GM12878 (cell line): ENCODE results near the gene PPP6C. TPM values are rescaled to one million over a fixed set of nuclear protein-coding genes. Genes with fewer than 3 reads are reported as not detected.

Experiments used
- ATAC-seq: fragments of 200-7000 bp; cut with Tn5 transposase; 3 replicates; pipeline ENCODE4 v1.9.1; 2020; ENCODE audit warnings: mild to moderate bottlenecking, moderate library complexity
- BruUV-seq: library from RNA; stranded (reverse); fragments of 400-500 nt; replicated peaks from 2 replicates; lab custom pipeline; 2021; lab: Mats Ljungman, UMichigan
- CTCF ChIA-PET: fragments of 300-600 bp; sonication (Branson Sonifier 250); formaldehyde crosslinking; extraction: SDS; loops from one replicate; lab custom pipeline; 2021; ENCODE audit warnings: inconsistent platforms; lab: Yijun Ruan, JAX
- POLR2A ChIA-PET: fragments of 350-600 bp; formaldehyde crosslinking; extraction: SDS; loops from one replicate; lab custom pipeline; 2021; ENCODE audit warnings: inconsistent platforms; lab: Charles Lee
- RAD21 ChIA-PET: fragments of 300-600 bp; sonication (Branson Sonifier 250); formaldehyde crosslinking; loops from one replicate; lab custom pipeline; 2023; ENCODE audit warnings: antibody characterized with exemption; ENCODE audit not compliant: unreplicated experiment; lab: Charles Lee
- SMC1A ChIA-PET: fragments of 300-600 bp; sonication (Branson Sonifier 250); formaldehyde crosslinking; loops from one replicate; lab custom pipeline; 2023; ENCODE audit not compliant: unreplicated experiment, uncharacterized antibody; lab: Charles Lee
- DNase-seq: peaks from one replicate; pipeline ENCODE4 v3.0.0-alpha.2; 2011; ENCODE audit warnings: low read depth, low spot score
- FAIRE-seq: peaks from 3 replicates; lab custom pipeline; 2011; peaks lifted over from hg19 to GRCh38; lab: Jason Lieb, UNC
- H2AFZ ChIP-seq: 2 replicates; pipeline ENCODE4 v1.6.0; 2011; ENCODE audit warnings: low read depth, low read length, control low read depth; ENCODE audit not compliant: control insufficient read depth
- H3K27ac ChIP-seq: 2 replicates; pipeline ENCODE4 v1.5.1; 2011; ENCODE audit warnings: control low read depth; ENCODE audit not compliant: control insufficient read depth, insufficient read depth
- H3K27me3 ChIP-seq, 2 experiments: replicated peaks in 1 of 2; 2 replicates each; pipeline versions ENCODE4 v1.6.0 to v1.6.1; 2011; ENCODE audit warnings: low read length in 1 of 2; ENCODE audit not compliant: control insufficient read depth in 2 of 2, insufficient read depth in 2 of 2
- H3K36me3 ChIP-seq, 2 experiments: 2 replicates each; pipeline ENCODE4 v1.5.1; 2011; ENCODE audit warnings: low read length in 1 of 2; ENCODE audit not compliant: control insufficient read depth in 2 of 2, insufficient read depth in 2 of 2
- H3K4me1 ChIP-seq: 2 replicates; pipeline ENCODE4 v1.6.1; 2011; ENCODE audit warnings: mild to moderate bottlenecking, low read length, moderate library complexity, mixed read lengths; ENCODE audit not compliant: control insufficient read depth, insufficient read depth
- H3K4me2 ChIP-seq: 2 replicates; pipeline ENCODE4 v1.6.0; 2011; ENCODE audit warnings: control low read depth; ENCODE audit not compliant: control insufficient read depth, insufficient read depth
- H3K4me3 ChIP-seq: fragments of 200-600 bp; sonication (generic); 2 replicates; pipeline ENCODE4 v1.5.1; 2016
- H3K79me2 ChIP-seq: 2 replicates; pipeline ENCODE4 v1.6.0; 2011; ENCODE audit warnings: low read length; ENCODE audit not compliant: control insufficient read depth, insufficient read depth
- H3K9ac ChIP-seq: 2 replicates; pipeline ENCODE4 v1.8.0; 2011; ENCODE audit warnings: low read length, control low read depth, mixed read lengths; ENCODE audit not compliant: control insufficient read depth, insufficient read depth
- H3K9me3 ChIP-seq: replicated peaks from 3 replicates; pipeline ENCODE4 v1.5.1; 2011; ENCODE audit warnings: mild to moderate bottlenecking, low read length; ENCODE audit not compliant: control insufficient read depth, insufficient read depth
- H4K20me1 ChIP-seq: 2 replicates; pipeline ENCODE4 v1.6.0; 2011; ENCODE audit not compliant: control insufficient read depth, insufficient read depth
- NFXL1 ChIP-seq: fragments of 450-650 bp; IDR thresholded peaks from 2 replicates; pipeline ENCODE4 v1.6.1; 2017; ENCODE audit warnings: antibody characterized with exemption, mild to moderate bottlenecking, borderline replicate concordance
- NKRF ChIP-seq: fragments of 450-650 bp; conservative IDR thresholded peaks from 2 replicates; pipeline ENCODE4 v1.6.1; 2017; ENCODE audit warnings: mild to moderate bottlenecking, moderate library complexity
- SP1 ChIP-seq: IDR thresholded peaks from one replicate; pipeline ENCODE4 v1.6.1; 2011; ENCODE audit warnings: low read depth, low read length
- TCF3 ChIP-seq: IDR thresholded peaks from 2 replicates; pipeline ENCODE4 v1.6.1; 2012; ENCODE audit warnings: low read depth, mild to moderate bottlenecking, low read length, borderline replicate concordance; ENCODE audit not compliant: insufficient read depth
- WRNIP1 ChIP-seq: IDR thresholded peaks from 2 replicates; pipeline ENCODE4 v1.6.1; 2011; ENCODE audit warnings: low read depth, low read length, improper control_type of control experiment, borderline replicate concordance
- ZNF592 ChIP-seq: fragments of 450-650 bp; IDR thresholded peaks from 2 replicates; pipeline ENCODE4 v1.6.1; 2017; ENCODE audit warnings: mild to moderate bottlenecking, moderate library complexity
- WGBS: methylation state at CpG from one replicate; pipeline ENCODE4 v1.1.6; 2016; ENCODE audit warnings: low lambda C conversion rate; ENCODE audit not compliant: insufficient replicate concordance, insufficient coverage; ENCODE audit errors: missing lambda C conversion rate; 5-methylcytosine and 5-hydroxymethylcytosine counted together
- in situ Hi-C: fragments of 300-500 bp; cut with MboI; formaldehyde crosslinking; loops from 9 replicates; pipeline ENCODE4 v1.14.3; 2018; ENCODE audit warnings: mixed read lengths
- intact Hi-C: fragments of 100-400 bp; cut with micrococcal nuclease; formaldehyde crosslinking; loops from one replicate; pipeline ENCODE4 v1.14.2; 2022; ENCODE audit not compliant: unreplicated experiment
- polyA plus RNA-seq, 11 experiments: library from polyadenylated mRNA; depleted of rRNA in 4 of 11; unstranded in 6 of 11; stranded (reverse) in 5 of 11; fragments of >200 nt; fragmentation: Nextera tagmentation in 4 of 11; fragmentation: Illumina TruSeq in 1 of 11; extraction: Ambion mirVana in 4 of 11; extraction: Trizol in 1 of 11; gene quantifications; 1 replicate in 1 of 11; 2 replicates in 10 of 11; pipeline versions ENCODE4 v1.2.1 to v1.2.3, GENCODE V29; 2011 to 2016; ENCODE audit warnings: inconsistent platforms in 2 of 11, missing spikeins in 2 of 11, low read depth in 1 of 11
- total RNA-seq, 4 experiments: library from RNA; depleted of rRNA in 3 of 4; stranded (reverse); fragments of >200 nt in 3 of 4; fragmentation: Illumina TruSeq in 1 of 4; extraction: Trizol in 1 of 4; gene quantifications; 2 replicates each; pipeline versions ENCODE4 v1.2.1 to v1.2.3, GENCODE V29; 2013 to 2021

PPP6C gene
- total and polyA plus RNA-seq, 10 of the 15 experiments (the other 5 are each of a cell fraction or from before 2014, with no cell fraction given): 26.8 to 45.3 (median 37.1) TPM

GRCh38 chr9:125204477-125204876 lies 14.9 kb upstream of the PPP6C start (continued):
- TF ChIP-seq NKRF (no peak), ZNF592 (no peak), NFXL1 (no peak)

GRCh38 chr9:125202846-125203618 lies 13.4 kb upstream of the PPP6C start:
- DNase-seq (no peak), FAIRE-seq (no peak)
- ChIA-PET SMC1A (interaction anchor here (0.6 to 1.2 kb wide), 3 partner anchors 35 to 1566 kb away, joined by 3 read pairs; no protein-coding TSS in a partner anchor), RAD21 (no interaction called here)
- peaks cover 0 to 1% of the 10 kb centered on the region in 2 experiments; a peak in 3 of 4 replicates for H3K36me3 ChIP-seq
- TSS peak; percentile 32 for BruUV-seq
- no peak overlapping the region for H3K27ac ChIP-seq
- no peaks in the 10 kb centered on the region for H4K20me1 ChIP-seq
- H3K79me2 ChIP-seq: peaks cover 10% of the 10 kb centered on the region
- peaks cover 3% of the 10 kb centered on the region for H3K4me1 ChIP-seq
- no peak overlapping the region for H3K4me2 ChIP-seq
- no peaks in the 10 kb centered on the region for H3K27me3 ChIP-seq
- TF ChIP-seq SP1 (no peak), WRNIP1 (no peak), TCF3 (no peak)
- TF ChIP-seq, all 136 proteins: peak for 0
- WGBS: 96% methylated on average over 1 of the region's 1 CpG
- no peak for ATAC-seq
- POLR2A ChIA-PET: no interaction called here
- no peak overlapping the region for H3K4me3 ChIP-seq
- CTCF ChIA-PET: interaction anchor here (0.6 kb wide), 1 partner anchor 130 kb away, joined by 3 read pairs; no protein-coding TSS in a partner anchor
- H2AFZ ChIP-seq: no peak overlapping the region
- intact Hi-C loops (loop anchor here (5.0 kb wide), 1 partner anchor 59 kb away; the partner anchor contains the start of gene GAPVD1), in situ Hi-C loops (no loop called here)
- no peaks in the 10 kb centered on the region for H3K9me3 ChIP-seq
- no peak overlapping the region for H3K9ac ChIP-seq
